Raji (cell line): ENCODE data around the gene KRT77.

Experiments used
- POLR2A ChIP-seq: IDR thresholded peaks from 2 replicates; pipeline ENCODE4 v1.6.1; 2011; ENCODE audit warnings: low read depth, low read length, control low read depth; ENCODE audit not compliant: insufficient read depth

The KRT77 gene

DNA sequence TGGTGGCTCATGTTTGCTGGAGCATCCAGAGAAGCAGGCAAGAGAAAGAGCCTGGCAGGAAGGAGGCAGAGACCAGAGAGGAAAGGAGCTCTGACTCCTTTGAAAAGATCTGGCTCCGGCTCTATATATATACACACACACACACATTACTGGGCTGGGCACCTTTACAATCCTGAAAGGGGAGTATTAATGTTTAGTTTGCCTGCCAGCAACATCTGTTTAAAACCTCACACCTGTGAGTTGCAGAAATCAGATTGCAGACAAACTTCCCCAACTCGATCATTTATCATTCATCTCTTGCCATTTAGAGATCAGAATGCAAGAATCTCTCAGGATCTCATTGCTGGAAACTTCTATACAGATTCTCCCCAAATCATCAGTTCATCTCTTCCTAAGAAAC, at the start of gene KRT77:
TSS of gene KRT77 (minus strand) at position 101 of the 400 bp plus-strand sequence. CDS start at position 11, 90 bp downstream.
- TF ChIP-seq POLR2A: no peak

- TF ChIP-seq POLR2A: no peak
These were observed 49.2 kb upstream of the KRT77 start for GRCh38 chr12:52752516-52752915.

DNA sequence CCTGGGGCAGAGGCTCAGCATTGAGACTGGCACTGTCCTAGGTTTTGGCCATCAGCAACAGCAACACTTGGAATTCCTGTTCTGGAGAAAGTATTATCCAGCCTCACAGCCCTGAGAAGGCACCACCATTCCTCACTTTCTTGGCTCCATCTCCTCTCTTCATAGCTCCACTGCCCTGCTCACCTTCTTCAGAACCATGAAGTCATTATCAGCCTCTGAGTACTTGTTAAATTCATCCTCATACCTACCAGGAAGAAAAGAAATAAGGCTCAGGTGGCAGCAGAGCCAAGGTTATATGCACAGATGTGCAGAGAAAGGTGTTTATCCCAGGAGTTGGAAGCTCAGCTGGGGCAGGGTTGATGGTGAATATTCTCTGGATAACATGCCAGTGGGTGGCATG, 48.5 kb upstream of the KRT77 start:
- TF ChIP-seq POLR2A: no peak

- no peak for TF ChIP-seq POLR2A
These were observed 46.5 kb upstream of the KRT77 start for GRCh38 chr12:52749827-52750226.

DNA sequence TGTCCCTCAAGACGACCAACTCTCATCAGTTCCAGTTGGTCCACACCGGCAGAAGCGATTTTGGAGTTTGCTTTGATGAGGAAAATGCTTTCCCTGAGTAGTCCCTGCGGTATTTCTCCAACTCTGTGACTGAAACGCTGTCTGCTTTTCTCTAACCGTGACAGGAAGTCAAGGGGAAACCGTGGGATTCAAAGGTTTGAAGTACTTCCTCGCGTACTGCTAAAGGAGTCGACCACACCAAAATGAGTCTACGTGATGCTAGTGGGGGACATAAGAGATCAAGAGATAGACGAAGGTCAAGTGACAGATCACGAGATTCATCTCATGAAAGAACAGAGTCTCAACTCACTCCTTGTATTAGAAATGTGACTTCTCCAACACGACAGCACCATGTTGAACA, 45.3 kb upstream of the KRT77 start:
- TF ChIP-seq POLR2A: no peak

DNA sequence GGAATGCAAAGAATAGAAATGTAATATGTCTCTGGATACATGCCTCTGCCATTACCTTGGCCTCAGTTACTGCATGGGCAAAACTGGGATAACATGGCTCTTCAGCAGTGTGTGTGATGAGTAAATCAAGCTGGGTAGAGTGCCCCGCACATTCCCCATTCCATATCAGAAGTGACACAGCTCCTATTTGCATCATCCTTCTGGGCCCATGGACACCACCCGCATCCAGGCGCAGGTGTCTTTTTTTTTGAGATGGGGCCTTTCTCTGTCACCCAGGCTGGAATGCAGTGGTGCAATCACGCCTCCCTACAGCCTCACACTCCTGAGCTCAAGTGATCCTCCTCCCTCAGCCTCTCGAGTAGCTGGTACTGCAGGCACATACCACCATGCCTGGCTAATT, 42.2 kb upstream of the KRT77 start:
- no peak for TF ChIP-seq POLR2A

DNA sequence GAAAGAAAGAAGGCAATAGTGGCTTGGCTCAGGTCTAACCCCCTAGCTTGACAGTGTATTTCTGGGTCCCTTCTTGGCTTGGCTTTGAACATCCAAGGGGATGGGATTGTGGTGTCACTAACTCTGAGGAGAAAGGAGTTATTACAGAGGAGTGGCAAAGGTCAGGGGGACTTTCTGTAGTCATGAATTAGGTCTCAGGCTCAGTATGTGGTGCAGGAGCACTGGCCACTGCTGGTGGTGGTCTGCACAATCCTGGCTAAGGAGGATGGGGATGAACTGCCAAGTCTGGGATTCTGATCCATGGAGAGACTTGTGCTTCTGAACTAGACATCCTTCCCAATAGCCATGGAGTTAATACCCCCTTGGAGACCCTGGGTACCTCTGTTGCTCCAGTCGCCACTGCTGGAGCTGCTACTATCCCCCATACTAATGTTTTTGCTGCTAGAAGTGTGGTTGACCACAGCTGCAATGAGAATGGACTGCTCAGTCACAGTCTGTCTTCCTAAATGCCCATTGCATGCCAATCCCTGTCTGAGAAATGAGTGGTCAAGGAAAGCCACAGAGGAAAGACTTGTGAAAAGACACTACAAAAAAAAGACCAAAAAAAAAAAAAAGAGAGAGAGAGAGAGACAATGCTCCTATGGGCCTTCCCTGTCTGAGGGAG, 41.3 kb upstream of the KRT77 start:
- no peak for TF ChIP-seq POLR2A

DNA sequence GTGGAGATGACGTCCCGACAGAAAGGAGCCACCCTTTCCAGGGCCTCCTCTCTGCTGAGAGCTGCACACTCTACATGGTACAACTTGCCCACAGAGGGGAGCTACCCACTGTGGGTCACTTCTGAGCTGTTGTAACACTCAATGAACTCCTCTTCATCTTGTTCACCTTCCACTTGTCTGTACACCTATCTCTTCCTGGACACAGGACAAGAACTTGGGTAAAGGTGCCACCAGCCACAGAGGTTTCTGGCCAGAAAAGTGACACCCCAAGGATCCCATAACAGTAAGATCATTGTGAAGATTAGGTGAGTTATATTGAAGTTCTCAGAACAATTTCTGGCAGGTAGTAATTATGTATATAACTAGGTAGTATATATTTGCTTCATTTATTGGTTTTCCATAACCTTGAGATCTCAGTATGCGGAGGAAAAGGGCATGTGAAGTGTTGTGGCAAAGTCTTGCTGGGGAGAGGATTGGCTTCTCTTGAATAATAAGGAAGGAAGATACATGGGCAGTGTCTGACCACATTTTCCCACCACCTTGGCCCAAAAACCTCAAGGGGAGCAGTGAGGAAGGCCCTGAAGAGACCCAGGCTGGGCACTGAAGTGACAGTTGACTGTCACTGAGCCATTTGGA, 39.6 kb upstream of the KRT77 start:
- TF ChIP-seq POLR2A: no peak

- TF ChIP-seq POLR2A: no peak
These were observed 38.9 kb upstream of the KRT77 start for GRCh38 chr12:52742196-52742580.

DNA sequence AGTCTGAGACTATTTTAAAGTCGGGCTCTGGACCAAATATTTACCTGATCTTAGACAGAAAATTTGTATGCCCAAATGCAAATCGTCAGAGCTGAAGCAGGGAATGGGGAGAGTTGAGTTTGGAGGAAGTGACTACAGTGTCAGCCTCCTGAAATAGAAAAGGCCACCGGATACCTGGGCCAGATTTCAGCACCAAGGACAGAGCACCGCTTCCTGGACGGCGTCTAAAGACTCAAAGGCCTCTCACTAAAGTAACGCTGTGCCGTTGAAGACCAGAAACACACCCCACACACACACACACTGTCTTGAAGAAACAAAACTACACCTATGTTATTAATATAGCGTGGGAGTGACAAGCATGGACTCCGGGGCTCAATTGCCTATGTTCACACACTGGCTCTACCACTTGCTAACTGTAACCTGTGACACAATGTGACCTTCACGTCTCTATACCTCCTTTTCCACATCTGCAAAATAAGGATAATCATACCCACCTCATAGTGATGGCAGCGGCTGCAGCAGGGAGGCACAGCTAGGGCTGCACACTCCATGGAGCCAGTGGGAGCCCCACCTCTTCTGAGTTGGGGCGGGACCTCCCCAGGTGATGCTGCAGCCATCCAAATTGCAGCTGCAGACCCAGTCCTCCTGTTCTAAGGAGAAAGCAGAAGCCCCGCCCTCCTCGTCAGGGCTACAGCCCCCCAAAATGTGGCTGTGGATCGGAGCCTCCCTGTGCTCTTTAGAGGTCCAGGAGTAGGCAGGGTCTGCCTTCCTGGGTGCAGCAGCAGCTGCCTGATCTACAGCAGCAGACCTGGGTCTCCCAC, 38.3 kb upstream of the KRT77 start:
- TF ChIP-seq POLR2A: no peak

GRCh38 chr12:52740584-52740983, 37.3 kb upstream of the KRT77 start:
- no peak for TF ChIP-seq POLR2A

- TF ChIP-seq POLR2A: no peak
These were observed 36.6 kb upstream of the KRT77 start for GRCh38 chr12:52739963-52740362.

DNA sequence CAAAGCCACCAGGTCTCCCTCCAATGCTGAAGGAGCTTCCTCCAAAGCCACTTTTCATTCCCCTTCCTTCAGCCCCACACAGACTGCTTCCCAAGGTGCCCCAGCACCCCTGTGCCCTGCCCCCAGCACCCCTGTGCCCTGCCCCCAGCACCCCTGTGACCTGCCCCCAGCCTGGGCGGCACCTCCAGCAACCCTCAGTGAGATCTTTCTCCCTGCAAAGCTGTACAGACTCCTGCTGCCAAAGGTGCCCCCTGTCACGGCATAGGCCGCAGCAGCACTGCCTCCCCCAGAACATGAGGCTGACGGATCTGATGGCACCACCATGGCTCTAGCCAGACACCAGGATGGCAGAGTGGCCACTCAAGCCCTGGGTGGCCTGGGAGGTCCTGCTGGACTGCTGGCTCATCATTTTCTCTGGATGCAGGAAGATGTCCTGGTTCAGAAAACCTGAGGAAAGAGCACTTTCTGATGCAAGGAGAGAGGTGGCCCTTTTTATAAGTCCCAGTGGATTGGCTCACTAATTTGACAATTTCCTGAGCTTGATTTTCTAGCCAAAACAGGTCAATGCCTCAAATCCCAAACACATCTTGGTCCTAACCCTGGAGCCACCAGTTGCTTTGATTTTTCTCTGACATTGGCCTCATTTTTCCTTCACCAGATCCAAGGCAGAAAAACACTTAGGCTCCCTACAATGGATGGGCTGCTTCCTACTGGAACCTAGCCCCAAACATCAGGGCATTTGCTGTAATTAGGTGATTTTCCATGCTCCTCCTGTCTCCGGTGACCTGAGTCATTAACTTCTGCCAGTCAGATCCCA, 32.7 kb upstream of the KRT77 start:
- no peak for TF ChIP-seq POLR2A

DNA sequence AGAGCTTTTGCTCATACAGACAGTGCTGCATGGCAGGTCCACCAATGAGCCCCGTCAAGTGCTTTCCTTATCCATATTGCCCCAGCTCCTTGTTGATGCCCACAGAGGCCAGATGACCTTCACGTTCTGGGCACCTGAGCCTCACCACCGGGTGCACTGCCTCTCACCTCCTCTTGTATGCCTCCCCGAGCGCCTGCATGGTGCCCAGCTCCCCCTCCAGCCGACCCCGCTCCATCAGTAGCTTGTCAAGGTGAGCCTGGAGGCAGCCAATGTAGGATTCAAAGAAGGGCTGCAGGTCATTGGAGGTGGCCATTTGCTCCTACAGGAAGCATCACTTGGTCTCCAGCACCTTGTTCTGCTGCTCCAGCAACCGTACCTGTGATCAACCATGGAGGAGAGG, 31.8 kb upstream of the KRT77 start:
- no peak for TF ChIP-seq POLR2A

DNA sequence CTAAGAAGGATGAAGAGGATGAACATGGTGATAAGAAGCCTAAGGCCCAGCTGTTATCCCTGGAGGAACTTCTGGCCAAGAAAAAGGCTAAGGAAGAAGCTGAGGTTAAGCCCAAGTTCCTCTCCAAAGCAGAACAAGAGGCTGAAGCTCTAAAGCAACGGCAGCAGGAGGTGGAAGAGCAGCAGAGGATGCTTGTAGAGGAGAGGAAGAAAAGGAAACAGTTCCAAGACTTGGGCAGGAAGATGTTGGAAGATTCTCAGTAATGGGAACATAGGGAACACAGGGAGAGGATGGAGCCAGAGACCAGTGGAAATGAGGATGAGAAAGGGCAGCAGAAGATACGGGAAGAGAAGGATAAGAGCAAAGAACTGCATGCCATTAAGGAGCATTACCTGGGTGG, 27.5 kb upstream of the KRT77 start:
- TF ChIP-seq POLR2A: no peak
